BE2C (cell line): ENCODE measurements around the gene SCGN.
"Not testable (repeated sequence)": the region's sequence is repeated elsewhere in the genome, so short reads cannot be mapped to it uniquely, and the experiment has no call there.

Experiments used
- DNase-seq: peaks from one replicate; pipeline ENCODE4 v3.0.0-alpha.2; 2020
- H3K27me3 ChIP-seq: fragments of 250-450 bp; sonication (Bioruptor Pico); 2 replicates; pipeline ENCODE4 v1.5.1; 2020; ENCODE audit warnings: mild to moderate bottlenecking
- H3K36me3 ChIP-seq: fragments of 250-450 bp; sonication (Bioruptor Pico); 2 replicates; pipeline ENCODE4 v1.5.1; 2020; ENCODE audit warnings: mild to moderate bottlenecking
- H3K4me1 ChIP-seq: fragments of 250-450 bp; sonication (Bioruptor Pico); 2 replicates; pipeline ENCODE4 v1.5.1; 2020
- H3K4me3 ChIP-seq: 2 replicates; pipeline ENCODE4 v1.5.1; 2011; ENCODE audit warnings: low read depth, low read length
- H3K9me3 ChIP-seq: fragments of 250-450 bp; sonication (Bioruptor Pico); 2 replicates; pipeline ENCODE4 v1.5.1; 2020
- CTCF ChIP-seq: IDR thresholded peaks from 2 replicates; pipeline ENCODE4 v1.5.1; 2012; ENCODE audit warnings: mild to moderate bottlenecking, low read depth, low read length

SCGN gene

GRCh38 chr6:25743868-25744267, 91.9 kb downstream of the SCGN start:
- no peaks in the 10 kb centered on the region for H3K36me3 ChIP-seq
- H3K4me3 ChIP-seq: no peak overlapping the region
- no peaks in the 10 kb centered on the region for H3K9me3 ChIP-seq
- no peaks in the 10 kb centered on the region for H3K27me3 ChIP-seq
- no peak for TF ChIP-seq CTCF
- no peak for DNase-seq
- H3K4me1 ChIP-seq: 0 out of 2 replicates have a peak, but pooled peaks cover 2% of the 10 kb centered on the region

GRCh38 chr6:25745836-25746235, 93.8 kb downstream of the SCGN start:
- H3K4me1 ChIP-seq: 0 out of 2 replicates have a peak, but pooled peaks cover 2% of the 10 kb centered on the region
- DNase-seq: no peak
- TF ChIP-seq CTCF: no peak
- H3K27me3 ChIP-seq: no peaks in the 10 kb centered on the region
- no peaks in the 10 kb centered on the region for H3K9me3 ChIP-seq
- H3K4me3 ChIP-seq: no peak overlapping the region
- no peaks in the 10 kb centered on the region for H3K36me3 ChIP-seq

DNA sequence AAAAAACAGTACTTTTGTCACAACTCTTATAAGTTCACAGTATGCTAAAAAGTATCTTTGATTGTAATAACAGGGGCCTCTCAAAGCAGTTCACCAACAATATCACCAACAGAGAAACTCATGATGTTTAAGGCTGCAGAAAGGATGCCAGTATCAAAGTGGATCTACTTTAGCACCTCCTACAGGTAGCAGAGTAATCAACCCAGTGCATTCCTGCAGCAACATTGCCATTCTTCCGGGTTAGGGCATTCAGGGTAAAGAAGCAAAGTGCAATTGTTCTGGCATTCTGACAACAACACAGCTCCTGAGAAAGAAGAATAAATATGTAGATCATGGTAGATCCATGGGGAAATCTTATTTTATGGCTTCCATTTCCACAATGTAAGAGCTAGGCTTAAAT, 95.0 kb downstream of the SCGN start:
- Histone ChIP-seq H3K36me3 (no peaks in the 10 kb centered on the region), H3K4me1 (0 out of 2 replicates have a peak, but pooled peaks cover 2% of the 10 kb centered on the region), H3K27me3 (no peaks in the 10 kb centered on the region), H3K4me3 (no peak overlapping the region), H3K9me3 (no peaks in the 10 kb centered on the region)
- 0 out of 2 replicates have a peak, but pooled peaks have one; percentile 20 for TF ChIP-seq CTCF
- DNase-seq: no peak

- Histone ChIP-seq H3K4me3 (no peak overlapping the region), H3K4me1 (0 out of 2 replicates have a peak, but pooled peaks cover 2% of the 10 kb centered on the region), H3K27me3 (no peaks in the 10 kb centered on the region), H3K36me3 (no peaks in the 10 kb centered on the region), H3K9me3 (no peaks in the 10 kb centered on the region)
- DNase-seq: no peak
- no peak for TF ChIP-seq CTCF
Measured at GRCh38 chr6:25747477-25747876, 95.5 kb downstream of the SCGN start.

DNA sequence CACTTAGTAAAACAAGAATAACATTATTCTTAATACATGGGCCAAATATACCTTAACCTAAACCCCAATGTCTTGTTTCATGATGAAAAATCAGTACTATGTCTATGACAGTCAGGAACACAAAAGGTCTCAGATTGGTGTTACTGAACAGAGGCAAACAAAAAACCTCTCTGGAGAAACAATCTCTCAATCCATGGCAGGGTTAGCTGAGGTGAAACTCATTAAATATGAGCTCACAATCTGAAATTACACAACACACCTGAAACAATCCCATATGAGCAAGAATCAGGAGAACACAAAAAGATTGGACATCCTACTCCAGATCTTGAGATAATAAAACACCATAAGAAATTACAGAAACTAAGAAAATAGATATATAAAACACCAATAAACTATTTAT, 96.0 kb downstream of the SCGN start:
- Histone ChIP-seq H3K9me3 (no peaks in the 10 kb centered on the region), H3K4me3 (no peak overlapping the region), H3K4me1 (0 out of 2 replicates have a peak, but pooled peaks cover 2% of the 10 kb centered on the region), H3K27me3 (no peaks in the 10 kb centered on the region), H3K36me3 (no peaks in the 10 kb centered on the region)
- TF ChIP-seq CTCF: no peak
- DNase-seq: no peak

DNA sequence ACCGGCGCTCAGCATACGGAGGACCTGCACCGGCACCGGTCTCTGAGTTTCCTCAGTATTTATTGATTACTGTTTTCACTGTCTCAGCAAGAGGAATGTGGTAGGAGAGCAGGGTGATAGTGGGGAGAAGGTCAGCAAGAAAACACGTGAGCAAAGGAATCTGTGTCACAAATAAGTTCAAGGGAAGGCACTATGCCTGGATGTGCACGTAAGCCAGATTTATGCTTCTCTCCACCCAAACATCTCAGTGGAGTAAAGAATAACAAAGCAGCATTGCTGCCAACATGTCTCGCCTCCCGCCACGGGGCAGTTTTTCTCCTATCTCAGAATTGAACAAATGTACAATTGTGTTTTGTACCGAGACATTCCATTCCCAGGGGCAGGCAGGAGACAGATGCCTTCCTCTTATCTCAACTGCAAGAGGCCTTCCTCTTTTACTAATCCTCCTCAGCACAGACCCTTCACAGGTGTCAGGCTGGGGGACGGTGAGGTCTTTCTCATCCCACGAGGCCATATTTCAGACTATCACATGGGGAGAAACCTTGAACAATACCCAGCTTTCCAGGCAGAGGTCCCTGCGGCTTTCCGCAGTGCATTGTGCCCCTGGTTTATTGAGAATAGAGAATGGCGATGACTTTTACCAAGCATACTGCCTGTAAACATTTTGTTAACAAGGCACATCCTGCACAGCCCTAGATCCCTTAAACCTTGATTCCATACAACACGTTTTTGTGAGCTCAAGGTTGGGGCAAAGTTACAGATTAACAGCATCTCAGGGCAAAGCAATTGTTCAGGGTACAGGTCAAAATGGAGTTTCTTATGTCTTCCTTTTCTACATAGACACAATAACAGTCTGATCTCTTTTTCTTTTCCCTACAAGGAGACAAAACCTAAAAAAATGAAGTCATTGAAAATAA, 96.8 kb downstream of the SCGN start:
- H3K4me3 ChIP-seq, H3K4me1 ChIP-seq, H3K36me3 ChIP-seq, DNase-seq, H3K9me3 ChIP-seq, H3K27me3 ChIP-seq: not testable (repeated sequence)
